ENCODE results near the gene DARS2. TPM values are rescaled to one million over a fixed set of nuclear protein-coding genes. Genes with fewer than 3 reads are reported as not detected.
"Not testable (repeated sequence)": the region's sequence is repeated elsewhere in the genome, so short reads cannot be mapped to it uniquely, and the experiment has no call there.

DARS2 gene, protein sequence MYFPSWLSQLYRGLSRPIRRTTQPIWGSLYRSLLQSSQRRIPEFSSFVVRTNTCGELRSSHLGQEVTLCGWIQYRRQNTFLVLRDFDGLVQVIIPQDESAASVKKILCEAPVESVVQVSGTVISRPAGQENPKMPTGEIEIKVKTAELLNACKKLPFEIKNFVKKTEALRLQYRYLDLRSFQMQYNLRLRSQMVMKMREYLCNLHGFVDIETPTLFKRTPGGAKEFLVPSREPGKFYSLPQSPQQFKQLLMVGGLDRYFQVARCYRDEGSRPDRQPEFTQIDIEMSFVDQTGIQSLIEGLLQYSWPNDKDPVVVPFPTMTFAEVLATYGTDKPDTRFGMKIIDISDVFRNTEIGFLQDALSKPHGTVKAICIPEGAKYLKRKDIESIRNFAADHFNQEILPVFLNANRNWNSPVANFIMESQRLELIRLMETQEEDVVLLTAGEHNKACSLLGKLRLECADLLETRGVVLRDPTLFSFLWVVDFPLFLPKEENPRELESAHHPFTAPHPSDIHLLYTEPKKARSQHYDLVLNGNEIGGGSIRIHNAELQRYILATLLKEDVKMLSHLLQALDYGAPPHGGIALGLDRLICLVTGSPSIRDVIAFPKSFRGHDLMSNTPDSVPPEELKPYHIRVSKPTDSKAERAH
- total RNA-seq = 10 to 100 TPM; 12.7 to 34.6 (median 16.5) TPM

DNA sequence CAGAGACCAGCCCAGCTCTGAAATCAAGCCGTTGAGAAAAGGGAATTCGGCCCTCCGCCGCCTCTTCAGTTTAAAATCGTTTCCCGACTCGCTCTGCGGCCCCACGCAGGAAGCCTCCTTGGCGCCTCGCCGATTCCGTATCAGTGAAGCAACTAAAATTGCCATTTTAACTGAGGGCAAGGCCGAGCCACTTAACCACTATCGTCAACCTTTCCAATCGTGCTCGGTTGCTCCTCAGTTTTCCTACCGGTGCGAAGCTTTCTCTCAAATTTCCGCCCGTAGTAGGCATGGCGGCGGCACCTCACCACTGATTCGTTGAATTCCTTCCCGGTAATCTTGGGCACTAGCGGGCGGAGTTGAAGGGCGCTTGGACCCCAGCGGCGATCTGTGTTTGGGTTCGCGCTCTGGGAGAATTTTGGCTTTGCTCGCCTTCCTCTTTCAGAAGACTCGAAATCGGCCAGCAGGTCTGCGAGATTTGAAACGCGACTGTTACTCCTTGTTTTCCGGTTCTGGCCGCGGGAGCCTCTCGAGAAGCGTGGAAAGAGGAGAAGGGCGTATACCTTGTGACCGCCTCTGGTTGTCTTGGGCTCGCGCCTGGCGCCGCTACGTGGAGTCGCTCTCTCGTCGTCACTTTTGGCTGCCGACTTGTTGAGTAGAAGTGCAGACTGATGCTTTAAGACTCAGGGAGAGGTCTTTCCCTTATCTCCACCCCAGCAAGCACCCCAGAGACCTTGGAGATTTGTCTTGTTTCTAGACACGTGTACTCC lies at the start of gene DARS2, which contains the start of gene CENPL:
Gene DARS2, plus strand, starts transcription at position 359 of the 767 bp plus-strand sequence. CDS start 557 bp downstream, outside the sequence.
Gene CENPL, minus strand, starts transcription at position 569 of the 767 bp plus-strand sequence. CDS start 13,584 bp downstream, outside the sequence.
- in situ Hi-C loops (cut with MboI; ENCODE audit: low pct_unique_long_range_greater_than_20kb in 2 of 9, low sequenced_read_pairs in 9 of 9, unreplicated experiment in 9 of 9) = loop anchor here in 5 of 9 experiments (25.0 kb wide), 3 partner anchors 387 to 1087 kb away; no protein-coding TSS in a partner anchor
- ATAC-seq (replicated peaks in 6 of 8) = peak; percentile 89 to 94 (median 92)
- Histone ChIP-seq H3K27ac (peak within 1 kb of the TSS; percentile 80 to 88), H3K4me3 (peak within 1 kb of the TSS; percentile 66 to 86 (median 71)), H3K4me1 (replicated peaks in 1 of 2) (peaks cover 15 to 18% of the 10 kb centered on the region in 2 donors)
- WGBS, 10 experiments = 0 to 6% (median 0%) methylated on average over 1 to 51 of the region's 55 CpGs; no CpG with 5 or more reads in 2 of the 10 experiments

DNA sequence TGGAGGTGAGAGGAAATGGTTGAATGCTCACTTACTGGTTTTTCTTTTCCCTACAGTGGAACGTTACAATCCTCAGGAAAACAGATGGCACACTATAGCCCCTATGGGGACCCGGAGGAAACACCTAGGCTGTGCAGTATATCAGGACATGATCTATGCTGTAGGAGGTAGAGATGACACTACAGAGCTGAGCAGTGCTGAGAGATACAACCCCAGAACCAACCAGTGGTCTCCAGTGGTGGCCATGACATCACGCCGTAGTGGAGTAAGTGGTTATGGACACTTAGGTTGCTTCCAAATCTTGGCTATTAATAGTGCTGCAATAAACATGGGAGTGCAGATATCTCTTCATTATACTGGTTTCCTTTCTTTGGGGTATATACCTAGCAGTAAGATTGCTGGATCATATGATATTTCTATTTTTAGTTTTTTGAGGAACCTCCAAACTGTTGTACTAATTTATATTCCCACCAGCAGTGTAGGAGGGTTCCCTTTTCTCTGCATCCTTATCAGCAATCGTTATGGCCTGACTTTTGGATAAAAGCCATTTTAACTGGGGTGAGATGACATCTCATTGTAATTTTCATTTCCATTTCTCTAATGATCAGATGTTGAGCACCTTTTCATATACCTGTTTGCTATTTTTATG lies 48.8 kb upstream of the DARS2 start:
- WGBS, 10 experiments = 71 to 100% (median 98%) methylated on average over 1 to 5 of the region's 5 CpGs

DNA sequence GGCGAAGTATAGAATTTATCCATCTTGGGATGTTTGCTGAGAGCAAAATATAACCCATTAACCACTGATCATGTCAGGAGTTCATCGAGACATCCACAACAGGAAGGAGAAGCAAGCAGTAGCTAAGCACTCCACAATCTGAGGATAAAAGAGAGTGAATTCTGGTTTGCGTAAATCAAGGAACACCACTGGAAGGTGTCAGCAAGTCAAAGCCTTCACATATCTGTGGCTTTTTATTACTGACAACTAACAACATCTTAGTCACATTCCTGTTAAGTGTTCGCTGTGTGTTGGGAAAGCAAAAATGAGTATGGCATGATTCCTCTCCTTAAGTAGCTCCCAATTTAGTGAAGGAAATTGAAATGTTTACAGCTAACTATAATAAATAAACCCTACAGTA lies 44.5 kb upstream of the DARS2 start:
- Histone ChIP-seq H3K4me1 (replicated peaks in 1 of 2) (no peaks in the 10 kb centered on the region), H3K4me3 (no peak overlapping the region), H3K27ac (no peak overlapping the region)
- no peak for ATAC-seq (replicated peaks in 6 of 8)
- WGBS, 10 experiments = 78 to 100% (median 98%) methylated on average over 1 to 4 of the region's 4 CpGs; no CpG with 5 or more reads in 1 of the 10 experiments
- in situ Hi-C loops (cut with MboI; ENCODE audit: low pct_unique_long_range_greater_than_20kb in 2 of 9, low sequenced_read_pairs in 9 of 9, unreplicated experiment in 9 of 9) = loop anchor here in 1 of 9 experiments (25.0 kb wide), 1 partner anchor 518 kb away; no protein-coding TSS in a partner anchor

More for the DNA sequence above, 48.8 kb upstream of the DARS2 start:
- ATAC-seq (replicated peaks in 6 of 8) = no peak
- Histone ChIP-seq H3K4me1 (replicated peaks in 1 of 2) (no peaks in the 10 kb centered on the region), H3K27ac (no peak overlapping the region), H3K4me3 (no peak overlapping the region)
- in situ Hi-C loops (cut with MboI; ENCODE audit: low pct_unique_long_range_greater_than_20kb in 2 of 9, low sequenced_read_pairs in 9 of 9, unreplicated experiment in 9 of 9) = loop anchor here in 1 of 9 experiments (25.0 kb wide), 1 partner anchor 513 kb away; no protein-coding TSS in a partner anchor

DNA sequence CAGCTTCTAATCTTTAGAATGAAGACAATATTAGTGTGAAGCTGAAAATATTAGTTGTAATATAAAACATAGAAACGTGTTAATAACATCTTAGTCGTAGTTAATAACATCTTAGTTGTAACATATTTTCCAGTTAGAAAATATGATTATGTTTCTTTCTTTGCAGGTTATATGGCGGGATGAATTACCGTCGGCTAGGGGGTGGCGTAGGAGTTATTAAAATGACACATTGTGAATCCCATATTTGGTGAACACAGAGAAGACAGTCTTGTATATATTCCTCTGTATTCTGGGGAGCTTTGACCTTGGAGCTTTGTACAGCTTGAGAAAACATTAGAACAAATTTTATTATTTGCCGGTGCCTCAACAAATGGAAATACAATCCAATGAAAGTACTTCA lies 39.5 kb upstream of the DARS2 start:
- WGBS, 10 experiments = 89 to 97% (median 96%) methylated on average over 3 to 7 of the region's 7 CpGs; no CpG with 5 or more reads in 1 of the 10 experiments
- Histone ChIP-seq H3K4me3 (no peak overlapping the region), H3K4me1 (replicated peaks in 1 of 2) (no peaks in the 10 kb centered on the region), H3K27ac (no peak overlapping the region)
- ATAC-seq (replicated peaks in 6 of 8) = no peak
- in situ Hi-C loops (cut with MboI; ENCODE audit: low pct_unique_long_range_greater_than_20kb in 2 of 9, low sequenced_read_pairs in 9 of 9, unreplicated experiment in 9 of 9) = loop anchor here in 1 of 9 experiments (25.0 kb wide), 1 partner anchor 523 kb away; no protein-coding TSS in a partner anchor

DNA sequence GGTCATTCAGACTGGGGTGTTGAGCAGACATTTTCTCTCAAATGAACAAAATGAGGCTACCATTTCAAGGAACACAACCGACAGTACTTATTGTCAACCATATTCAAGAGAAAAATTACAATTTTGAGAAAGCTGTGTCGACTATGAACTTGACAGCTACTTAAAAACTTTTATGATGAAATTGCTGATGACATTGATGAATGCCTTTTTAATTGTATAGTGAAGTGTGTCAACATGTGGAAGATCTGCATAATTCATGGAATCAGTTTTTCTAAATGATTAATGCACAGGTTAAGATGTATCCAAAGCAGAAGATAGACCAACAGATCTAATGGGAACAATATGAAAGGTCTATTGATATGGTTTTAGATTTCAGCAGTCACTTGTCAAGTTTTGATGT lies 34.6 kb upstream of the DARS2 start:
- Histone ChIP-seq H3K4me1 (replicated peaks in 1 of 2) (peaks cover 0 to 2% of the 10 kb centered on the region in 2 donors), H3K27ac (no peak overlapping the region), H3K4me3 (no peak overlapping the region)
- no peak for ATAC-seq (replicated peaks in 6 of 8)
- WGBS, 10 experiments = 89 to 100% (median 98%) methylated on average over 1 to 2 of the region's 2 CpGs
- in situ Hi-C loops (cut with MboI; ENCODE audit: low pct_unique_long_range_greater_than_20kb in 2 of 9, low sequenced_read_pairs in 9 of 9, unreplicated experiment in 9 of 9) = loop anchor here in 1 of 9 experiments (25.0 kb wide), 1 partner anchor 528 kb away; no protein-coding TSS in a partner anchor

DNA sequence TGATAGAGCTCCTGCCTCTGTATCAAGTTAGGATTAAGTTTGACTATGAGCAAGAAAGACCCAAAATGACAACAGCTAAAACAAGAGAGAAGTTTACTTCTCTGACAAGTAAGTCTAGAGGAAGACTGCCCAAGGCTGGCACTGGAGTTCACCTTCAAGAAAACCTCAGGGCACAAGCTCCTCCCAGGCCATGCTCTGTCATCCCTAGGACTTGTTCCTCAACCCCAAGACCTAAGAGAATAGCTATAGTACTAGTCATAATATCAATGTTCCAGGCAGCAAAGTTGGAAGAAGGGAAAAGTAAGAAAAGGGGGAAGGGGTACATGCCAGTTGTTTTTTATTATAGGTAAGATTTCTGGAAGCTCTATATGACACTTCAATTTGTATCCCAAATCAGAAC lies 26.4 kb upstream of the DARS2 start:
- in situ Hi-C loops (cut with MboI; ENCODE audit: low pct_unique_long_range_greater_than_20kb in 2 of 9, low sequenced_read_pairs in 9 of 9, unreplicated experiment in 9 of 9) = loop anchor here in 1 of 9 experiments (25.0 kb wide), 1 partner anchor 536 kb away; no protein-coding TSS in a partner anchor
- H3K27ac ChIP-seq = no peak overlapping the region
- no peak overlapping the region for H3K4me3 ChIP-seq
- no peak for ATAC-seq (replicated peaks in 6 of 8)
- no peaks in the 10 kb centered on the region for H3K4me1 ChIP-seq (replicated peaks in 1 of 2)

DNA sequence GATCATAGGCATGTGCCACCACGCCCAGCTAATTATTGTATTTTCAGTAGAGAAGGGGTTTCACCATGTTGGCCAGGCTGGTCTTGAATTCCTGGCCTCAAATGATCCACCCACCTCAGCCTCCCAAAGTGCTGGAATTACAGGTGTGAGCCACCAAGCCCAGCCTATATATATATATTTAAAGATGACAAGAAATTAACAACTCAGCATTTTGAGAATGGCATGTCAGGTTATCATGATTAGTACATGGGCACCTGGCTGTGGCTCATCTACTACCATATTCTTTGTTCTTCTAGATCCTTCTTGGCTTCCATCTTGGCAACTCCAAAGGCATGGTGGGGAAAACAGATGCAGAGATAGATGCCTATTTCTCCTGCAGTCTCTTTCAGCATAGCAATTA lies 24.5 kb upstream of the DARS2 start:
- ATAC-seq (replicated peaks in 6 of 8); H3K27ac ChIP-seq; H3K4me1 ChIP-seq (replicated peaks in 1 of 2); H3K4me3 ChIP-seq: not testable (repeated sequence)
- WGBS, 10 experiments = 83 to 100% (median 100%) methylated on average over 1 of the region's 1 CpG; no CpG with 5 or more reads in 5 of the 10 experiments
- in situ Hi-C loops (cut with MboI; ENCODE audit: low pct_unique_long_range_greater_than_20kb in 2 of 9, low sequenced_read_pairs in 9 of 9, unreplicated experiment in 9 of 9) = loop anchor here in 4 of 9 experiments (25.0 kb wide), 2 partner anchors 363 to 538 kb away; no protein-coding TSS in a partner anchor

DNA sequence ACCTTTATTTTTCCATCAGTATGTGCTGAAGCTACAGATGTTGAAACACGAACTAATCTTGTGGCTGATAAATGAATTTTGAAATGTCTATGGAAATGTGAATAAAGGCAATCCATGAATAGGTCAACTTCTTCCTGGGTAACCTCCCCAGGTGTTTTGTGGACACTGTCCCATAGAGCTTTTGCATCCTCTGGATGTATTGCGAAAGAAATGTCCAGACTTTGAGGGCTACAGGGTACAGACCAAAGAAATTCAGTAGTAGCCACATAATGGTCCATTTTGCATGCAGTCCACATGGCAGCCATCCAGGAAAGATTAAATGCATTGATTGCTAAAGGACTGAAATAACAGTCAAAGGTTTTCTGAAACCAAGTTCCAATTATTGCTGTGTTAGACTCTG lies 21.5 kb upstream of the DARS2 start:
- in situ Hi-C loops (cut with MboI; ENCODE audit: low pct_unique_long_range_greater_than_20kb in 2 of 9, low sequenced_read_pairs in 9 of 9, unreplicated experiment in 9 of 9) = loop anchor here in 3 of 9 experiments (25.0 kb wide), 1 partner anchor 366 kb away; no protein-coding TSS in a partner anchor

DNA sequence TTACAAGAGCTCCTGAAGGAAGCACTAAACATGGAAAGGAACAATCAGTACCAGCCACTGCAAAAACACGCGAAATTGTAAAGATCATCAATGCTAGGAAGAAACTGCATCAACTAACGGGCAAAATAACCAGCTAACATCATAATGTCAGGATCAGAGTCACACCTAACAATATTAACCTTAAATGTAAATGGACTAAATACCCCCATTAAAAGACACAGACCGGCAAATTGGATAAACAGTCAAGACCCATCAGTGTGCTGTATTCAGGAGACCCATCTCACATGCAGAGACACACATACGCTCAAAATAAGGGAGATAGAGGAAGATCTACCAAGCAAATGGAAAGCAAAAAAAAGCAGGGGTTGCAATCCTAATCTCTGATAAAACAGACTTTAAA lies 10.8 kb upstream of the DARS2 start:
- in situ Hi-C loops (cut with MboI; ENCODE audit: low pct_unique_long_range_greater_than_20kb in 2 of 9, low sequenced_read_pairs in 9 of 9, unreplicated experiment in 9 of 9) = loop anchor here in 3 of 9 experiments (25.0 kb wide), 1 partner anchor 376 kb away; no protein-coding TSS in a partner anchor
- not testable (repeated sequence) for ATAC-seq (replicated peaks in 6 of 8); H3K4me3 ChIP-seq; H3K27ac ChIP-seq; H3K4me1 ChIP-seq (replicated peaks in 1 of 2)
- WGBS, 10 experiments = 94 to 100% (median 100%) methylated on average over 1 to 5 of the region's 5 CpGs

More for the DNA sequence above, 21.5 kb upstream of the DARS2 start:
- H3K4me1 ChIP-seq (replicated peaks in 1 of 2) = no peaks in the 10 kb centered on the region
- WGBS, 10 experiments = 83 to 100% (median 100%) methylated on average over 1 to 2 of the region's 2 CpGs; no CpG with 5 or more reads in 1 of the 10 experiments
- no peak for ATAC-seq (replicated peaks in 6 of 8)
- H3K4me3 ChIP-seq = no peak overlapping the region
- H3K27ac ChIP-seq = no peak overlapping the region

DNA sequence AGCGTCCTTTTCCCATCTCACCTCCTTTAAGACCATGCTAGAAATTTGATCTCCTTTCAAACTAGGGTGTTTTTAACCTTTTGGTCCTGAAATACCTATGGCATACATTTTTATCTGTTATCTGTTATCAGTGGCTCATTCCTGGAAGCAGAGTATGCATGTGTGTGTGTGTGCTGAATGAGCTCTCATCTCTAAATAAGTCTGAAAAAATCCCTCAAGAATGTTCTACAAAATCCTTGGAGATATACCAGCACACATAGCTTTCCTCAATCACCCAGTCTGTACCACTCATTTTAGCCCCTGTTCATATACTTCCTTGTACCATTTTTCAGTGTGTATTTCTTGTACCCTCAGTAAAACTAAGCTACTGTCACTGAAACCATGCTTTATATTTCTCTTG lies 6.0 kb upstream of the DARS2 start:
- 86 to 100% (median 100%) methylated on average over 1 of the region's 1 CpG for whole genome bisulfite sequencing, 10 experiments
- Histone ChIP-seq H3K27ac (no peak overlapping the region), H3K4me1 (replicated peaks in 1 of 2) (peaks cover 7 to 9% of the 10 kb centered on the region in 2 donors), H3K4me3 (no peak overlapping the region)
- in situ Hi-C loops (cut with MboI; ENCODE audit: low pct_unique_long_range_greater_than_20kb in 2 of 9, low sequenced_read_pairs in 9 of 9, unreplicated experiment in 9 of 9) = loop anchor here in 3 of 9 experiments (25.0 kb wide), 1 partner anchor 381 kb away; no protein-coding TSS in a partner anchor
- ATAC-seq (replicated peaks in 6 of 8) = no peak

DNA sequence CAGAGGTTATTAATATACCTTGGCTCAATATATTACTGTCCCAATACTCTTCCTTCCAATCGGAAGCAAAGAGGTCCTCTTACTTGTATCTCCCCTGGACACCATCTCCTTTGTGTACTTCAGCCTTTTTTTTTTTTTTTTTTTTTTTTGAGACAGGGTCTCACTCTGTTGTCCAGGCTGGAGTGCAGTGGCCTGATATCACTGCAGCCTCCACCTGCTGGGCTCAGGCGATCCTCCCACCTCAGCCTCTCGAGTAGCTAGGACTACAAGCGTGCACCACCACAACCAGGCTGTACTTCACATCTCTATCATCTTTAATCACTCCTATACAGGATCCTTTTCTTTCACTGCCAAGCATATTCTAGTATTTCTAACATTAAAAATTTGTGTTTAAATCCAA lies 2.8 kb upstream of the DARS2 start:
- ATAC-seq (replicated peaks in 6 of 8) = no peak
- H3K4me1 ChIP-seq (replicated peaks in 1 of 2) = peaks cover 15 to 18% of the 10 kb centered on the region in 2 donors
- no peak overlapping the region for H3K4me3 ChIP-seq
- no peak overlapping the region for H3K27ac ChIP-seq
- in situ Hi-C loops (cut with MboI; ENCODE audit: low pct_unique_long_range_greater_than_20kb in 2 of 9, low sequenced_read_pairs in 9 of 9, unreplicated experiment in 9 of 9) = loop anchor here in 3 of 9 experiments (25.0 kb wide), 1 partner anchor 384 kb away; no protein-coding TSS in a partner anchor
- 71 to 100% (median 97%) methylated on average over 1 to 4 of the region's 4 CpGs for WGBS, 10 experiments
